ENCODE results near the gene ATXN10.

- TF ChIP-seq CTCF (IDR thresholded peaks at IDR 0.05) (no peak), POLR2A (IDR thresholded peaks at IDR 0.05) (no peak)
These were observed 208.6 kb downstream of the ATXN10 start for GRCh38 chr22:45880091-45880715.
